ENCODE measurements around the gene ATP6V0B.
A peak's percentile ranks its signal among the peaks of the same experiment; 100 is the strongest.

Gene ATP6V0B

GRCh38 chr1:43946236-43947060, 28.3 kb upstream of the ATP6V0B start, which contains the start of gene IPO13:
IPO13 (plus strand) TSS chr1:43946950; CDS start chr1:43947601, 651 bp downstream.
- DNase-seq (ENCODE audit: low spot score) = peak; percentile 97

DNA sequence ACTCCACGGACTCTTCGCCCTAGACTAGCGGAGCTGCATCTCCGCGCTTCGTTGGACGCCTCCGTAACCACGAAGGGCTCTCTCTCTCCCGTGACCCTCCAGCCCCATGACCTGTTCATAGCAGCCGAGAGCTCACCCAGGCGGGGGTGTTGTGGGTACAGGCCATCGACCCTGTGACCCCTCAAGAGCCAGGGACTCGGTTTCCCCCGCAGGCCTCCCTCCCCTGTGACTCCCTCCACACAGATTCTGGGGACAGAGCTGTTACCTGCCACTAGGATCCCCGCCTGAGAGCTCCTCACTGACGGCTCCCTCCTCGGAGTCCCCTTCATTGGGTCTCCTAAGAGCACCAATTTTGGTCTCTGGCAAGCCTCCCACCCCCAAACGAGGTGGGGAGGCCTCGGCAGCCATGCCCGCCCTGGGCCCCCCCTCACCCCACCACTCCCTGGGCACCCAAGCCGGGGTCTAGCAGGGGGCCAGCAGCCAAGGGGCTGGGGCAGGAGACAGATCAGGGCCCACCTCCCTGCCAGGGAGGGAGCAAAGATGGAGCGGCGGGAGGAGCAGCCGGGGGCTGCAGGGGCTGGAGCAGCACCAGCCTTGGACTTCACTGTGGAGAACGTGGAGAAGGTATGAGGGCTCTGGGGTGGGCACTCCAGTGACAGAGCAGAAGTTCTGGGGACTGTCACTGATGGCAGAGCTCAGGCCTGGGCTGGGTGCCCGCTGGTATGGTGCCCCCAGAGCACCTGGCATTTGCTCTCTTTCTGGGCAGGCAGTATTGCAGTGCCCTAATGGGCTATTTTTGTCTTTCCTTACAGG, 27.5 kb upstream of the ATP6V0B start:
- DNase-seq (ENCODE audit: low spot score) = peak; percentile 53

GRCh38 chr1:43947874-43948437, 26.8 kb upstream of the ATP6V0B start:
- DNase-seq (ENCODE audit: low spot score) = no peak

DNA sequence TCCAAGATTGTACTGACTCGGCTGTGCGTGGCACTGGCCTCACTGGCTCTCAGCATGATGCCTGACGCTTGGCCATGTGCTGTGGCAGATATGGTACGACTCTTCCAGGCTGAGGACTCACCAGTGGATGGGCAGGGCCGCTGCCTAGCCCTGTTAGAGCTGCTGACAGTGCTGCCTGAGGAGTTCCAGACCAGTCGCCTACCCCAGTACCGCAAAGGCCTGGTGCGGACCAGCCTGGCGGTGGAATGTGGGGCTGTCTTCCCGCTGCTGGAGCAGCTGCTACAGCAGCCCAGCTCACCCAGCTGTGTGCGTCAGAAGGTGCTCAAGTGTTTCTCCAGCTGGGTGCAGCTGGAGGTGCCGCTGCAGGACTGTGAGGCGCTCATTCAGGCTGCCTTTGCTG, 25.1 kb upstream of the ATP6V0B start:
- DNase-seq (ENCODE audit: low spot score) = no peak

DNA sequence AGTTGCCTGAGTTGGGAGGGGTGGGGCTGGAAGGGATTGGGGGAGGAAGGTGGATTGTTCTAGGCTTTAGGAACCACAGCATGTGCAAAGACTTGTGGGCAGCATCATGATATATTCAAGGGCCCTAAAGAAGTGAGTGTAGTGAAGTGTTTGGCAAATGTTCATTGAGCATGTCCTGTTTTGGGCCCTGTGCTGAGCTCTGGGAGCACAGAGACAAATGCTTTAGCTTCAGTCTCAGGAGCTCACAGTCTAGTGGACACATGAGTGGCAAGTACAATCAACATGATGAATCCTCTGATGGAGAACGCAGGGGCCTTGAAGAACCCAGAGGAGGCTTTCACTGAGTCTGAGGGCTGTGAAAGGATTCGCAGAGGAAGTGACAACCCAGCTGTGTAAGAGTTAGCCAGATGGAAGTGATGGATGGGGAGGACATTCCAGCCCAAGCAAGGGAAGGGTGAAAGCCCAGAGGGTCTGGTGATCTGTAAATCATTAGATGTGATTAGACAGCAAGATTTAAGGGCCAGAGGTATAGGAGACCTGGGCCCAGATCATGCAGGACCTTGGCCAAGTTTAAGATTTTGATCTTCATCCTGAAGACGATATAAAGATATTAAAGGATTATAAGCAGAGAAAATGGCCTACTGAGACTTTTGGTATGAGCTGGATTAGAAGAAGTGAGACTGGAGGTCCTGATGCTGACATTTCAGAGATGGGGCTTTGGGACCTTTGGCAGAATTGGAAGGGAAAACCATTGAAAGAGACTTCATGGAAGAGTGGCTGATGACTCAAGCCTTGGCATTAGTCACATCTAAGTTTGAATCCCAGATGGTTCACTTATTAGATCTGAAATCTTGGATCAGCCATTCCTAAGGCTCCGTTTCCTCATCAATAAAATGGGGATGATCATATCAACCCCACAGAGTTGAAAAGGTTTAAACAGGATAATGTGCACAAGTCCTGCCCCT, 23.5 kb upstream of the ATP6V0B start:
- no peak for DNase-seq (ENCODE audit: low spot score)

GRCh38 chr1:43952731-43953346, 21.9 kb upstream of the ATP6V0B start:
- no peak for DNase-seq (ENCODE audit: low spot score)

GRCh38 chr1:43953361-43953760, 21.4 kb upstream of the ATP6V0B start:
- no peak for DNase-seq (ENCODE audit: low spot score)

DNA sequence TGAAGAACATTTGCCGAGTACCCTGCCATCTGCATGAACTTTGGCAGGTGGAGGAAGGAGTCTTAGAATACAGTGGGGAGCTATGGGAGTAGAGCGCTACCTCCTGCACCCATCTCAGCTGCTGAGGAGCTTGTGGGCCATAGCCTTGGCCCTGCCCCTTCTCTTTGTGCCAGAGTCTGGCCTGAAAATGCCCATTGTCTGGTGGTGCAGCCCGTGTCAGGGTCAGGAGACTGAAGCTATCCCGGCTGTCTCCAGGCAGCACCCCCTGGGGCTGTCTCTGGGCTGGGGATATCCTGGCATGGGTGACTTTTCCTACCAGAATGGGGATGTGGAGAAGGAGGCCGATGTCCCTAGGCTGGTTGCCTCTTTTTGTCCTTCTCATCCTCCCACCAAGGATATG, 20.7 kb upstream of the ATP6V0B start:
- no peak for DNase-seq (ENCODE audit: low spot score)

DNA sequence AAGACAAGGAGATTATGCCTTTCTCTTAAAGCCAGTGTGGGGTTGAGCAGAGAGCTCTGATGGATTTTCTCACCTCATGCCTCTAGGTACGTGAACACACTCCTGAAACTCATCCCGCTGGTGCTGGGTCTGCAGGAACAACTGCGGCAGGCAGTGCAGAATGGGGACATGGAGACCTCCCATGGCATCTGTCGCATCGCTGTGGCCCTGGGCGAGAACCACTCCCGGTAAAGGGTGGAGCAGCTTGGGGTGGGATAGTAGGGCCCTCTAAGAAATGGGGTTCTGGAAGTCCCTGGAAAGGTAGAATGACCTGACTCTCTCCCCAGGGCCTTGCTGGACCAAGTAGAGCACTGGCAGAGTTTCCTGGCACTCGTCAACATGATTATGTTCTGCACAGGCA, 18.5 kb upstream of the ATP6V0B start:
- DNase-seq (ENCODE audit: low spot score) = no peak

DNA sequence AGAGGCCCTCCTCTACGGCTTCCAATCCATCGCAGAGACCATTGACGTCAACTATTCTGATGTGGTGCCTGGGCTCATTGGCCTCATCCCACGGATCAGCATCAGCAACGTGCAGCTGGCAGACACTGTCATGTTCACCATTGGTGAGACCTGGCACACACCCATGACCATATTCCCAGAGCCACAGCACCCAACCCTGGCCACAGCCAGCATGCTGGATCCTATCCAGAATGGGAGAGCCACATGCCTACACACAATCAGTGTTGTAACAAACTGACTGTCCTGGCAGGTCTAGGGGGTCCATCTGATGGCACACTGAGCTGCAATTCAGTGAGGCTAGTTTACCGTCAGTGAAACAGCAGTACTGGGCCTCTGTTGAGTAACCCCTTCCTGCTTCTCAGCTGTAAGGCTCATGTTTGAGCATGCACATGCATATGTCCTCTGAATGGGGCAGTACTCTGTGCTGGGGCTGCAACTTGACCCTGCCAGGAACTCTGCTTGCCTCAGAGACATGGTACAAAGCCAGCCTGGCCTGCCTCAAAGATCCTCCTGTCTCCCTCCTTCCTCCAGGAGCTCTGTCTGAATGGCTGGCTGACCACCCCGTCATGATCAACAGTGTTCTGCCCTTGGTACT, 17.2 kb upstream of the ATP6V0B start:
- DNase-seq (ENCODE audit: low spot score) = no peak

DNA sequence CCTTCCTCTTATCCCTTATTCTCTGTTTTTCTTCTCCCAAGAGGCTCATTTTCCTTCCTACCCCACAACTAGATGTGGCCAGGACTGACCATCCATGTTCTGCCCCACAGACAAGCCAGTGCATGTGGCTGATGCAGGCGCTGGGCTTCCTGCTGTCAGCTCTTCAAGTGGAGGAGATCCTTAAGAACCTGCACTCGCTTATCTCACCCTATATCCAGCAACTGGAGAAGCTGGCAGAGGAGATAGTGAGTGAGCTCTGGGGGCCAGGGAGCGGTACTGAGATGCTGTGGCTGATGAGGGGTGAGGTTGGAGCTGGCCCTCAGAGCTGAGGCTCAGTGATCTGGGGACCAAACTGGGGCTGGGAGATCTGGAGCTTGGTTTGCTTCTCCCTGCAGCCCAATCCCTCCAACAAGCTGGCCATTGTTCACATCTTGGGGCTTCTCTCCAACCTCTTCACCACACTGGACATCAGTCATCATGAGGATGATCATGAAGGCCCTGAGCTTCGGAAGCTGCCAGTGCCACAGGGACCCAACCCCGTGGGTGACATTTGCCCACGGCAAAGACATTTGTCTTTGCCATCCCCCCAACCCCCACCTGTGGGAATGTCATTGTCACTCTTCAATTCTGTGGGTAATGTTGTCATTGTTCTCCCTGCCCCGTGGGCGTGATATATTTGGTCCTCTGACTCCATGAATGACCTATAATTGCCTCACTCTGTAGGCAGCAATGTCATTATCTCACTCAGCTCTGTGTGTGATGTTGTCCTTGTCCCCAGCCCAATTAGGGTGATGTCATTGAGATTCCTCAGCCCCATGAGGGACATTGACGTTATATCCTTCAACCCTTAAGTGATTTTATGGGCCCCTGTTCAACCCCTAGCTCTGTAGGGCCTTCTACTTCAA, 16.2 kb upstream of the ATP6V0B start:
- no peak for DNase-seq (ENCODE audit: low spot score)

DNA sequence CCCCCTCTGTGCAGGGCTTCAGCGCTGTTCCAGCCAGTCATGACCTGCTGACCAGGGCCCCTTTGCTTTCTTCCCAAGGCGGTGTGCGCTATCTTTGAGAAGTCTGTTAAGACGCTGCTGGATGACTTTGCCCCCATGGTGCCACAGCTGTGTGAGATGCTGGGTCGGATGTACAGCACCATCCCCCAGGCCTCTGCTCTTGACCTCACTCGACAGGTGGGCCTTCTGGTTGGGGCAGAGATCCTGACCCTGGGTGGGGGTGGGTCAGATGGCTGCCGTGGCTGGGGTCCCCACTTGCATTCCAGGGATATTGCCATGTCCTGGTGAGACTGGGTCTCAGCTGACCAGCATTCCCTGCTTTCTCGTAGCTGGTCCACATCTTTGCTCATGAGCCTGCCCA, 14.0 kb upstream of the ATP6V0B start:
- DNase-seq (ENCODE audit: low spot score) = no peak

GRCh38 chr1:43961692-43962091, 13.1 kb upstream of the ATP6V0B start:
- DNase-seq (ENCODE audit: low spot score) = no peak

DNA sequence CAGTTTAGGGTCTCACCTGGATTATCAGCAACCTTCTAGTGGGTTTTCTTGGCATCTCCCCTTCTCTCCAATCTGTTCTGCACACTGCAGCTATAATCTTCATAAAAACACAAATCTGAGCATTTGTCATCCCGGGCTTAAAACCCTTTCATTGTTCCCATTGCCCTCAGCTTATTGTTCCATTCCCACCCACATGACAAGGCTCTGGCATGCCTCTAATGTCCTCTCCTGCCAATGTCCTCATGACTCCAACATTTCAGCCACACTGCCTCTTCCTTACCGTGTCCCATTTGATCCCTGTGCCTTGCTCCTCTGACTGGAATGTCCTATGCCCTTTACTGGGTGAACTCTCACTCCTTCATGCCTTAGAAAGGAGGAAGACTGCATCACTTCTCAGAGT, 12.4 kb upstream of the ATP6V0B start:
- no peak for DNase-seq (ENCODE audit: low spot score)

- DNase-seq (ENCODE audit: low spot score) = no peak
Observed at GRCh38 chr1:43963006-43963405, 11.8 kb upstream of the ATP6V0B start.

DNA sequence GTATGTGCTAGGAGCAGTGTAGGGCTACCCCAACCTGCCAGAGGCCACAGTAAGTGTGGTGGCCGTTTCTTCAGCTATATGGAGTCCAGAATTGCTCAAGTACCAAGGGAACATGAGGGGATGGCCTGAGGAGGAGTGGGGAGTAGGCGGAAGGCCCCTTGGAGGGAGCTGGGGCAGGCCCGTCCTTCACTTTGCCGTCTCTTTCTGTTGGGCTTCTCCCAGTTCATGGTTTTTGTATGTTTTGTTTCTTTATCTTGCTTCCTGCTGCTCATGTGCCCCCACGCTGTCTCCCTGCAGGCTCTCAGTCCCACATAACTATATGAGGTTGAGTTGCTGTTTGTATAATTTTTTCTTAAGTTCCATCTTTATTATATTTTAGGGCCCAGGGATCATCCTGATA, 10.9 kb upstream of the ATP6V0B start:
- no peak for DNase-seq (ENCODE audit: low spot score)

- no peak for DNase-seq (ENCODE audit: low spot score)
Observed at GRCh38 chr1:43965316-43965715, 9.4 kb upstream of the ATP6V0B start.

DNA sequence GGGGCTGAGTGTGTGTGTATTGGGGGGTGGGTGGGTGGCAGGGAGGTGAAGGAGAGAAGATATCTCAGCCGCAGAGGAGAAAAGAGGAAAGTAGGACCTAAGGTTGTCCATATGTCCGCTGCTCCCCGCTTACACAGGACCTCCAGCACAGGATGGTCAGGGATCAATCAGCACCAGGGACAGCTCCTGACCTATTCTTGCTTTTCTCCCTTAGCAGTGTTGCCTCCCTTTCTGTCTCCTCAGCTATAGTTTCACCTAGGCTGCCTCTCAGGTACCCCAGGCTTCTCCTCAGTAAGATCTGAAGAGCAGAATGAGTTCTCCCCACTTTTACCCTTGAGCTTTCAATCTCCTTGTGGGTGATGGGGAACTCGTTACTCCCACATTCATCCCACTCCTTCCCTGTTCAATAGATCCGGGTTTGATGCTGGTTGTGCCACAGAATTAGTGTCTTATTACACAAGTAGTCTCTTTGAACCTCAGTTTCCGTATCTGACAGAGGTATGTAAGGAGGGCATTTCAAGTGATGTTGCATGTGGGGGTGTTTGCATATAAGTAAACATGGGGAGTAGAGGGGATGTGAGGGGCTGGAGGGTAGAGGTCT, 6.3 kb upstream of the ATP6V0B start:
- DNase-seq (ENCODE audit: low spot score) = no peak

DNA sequence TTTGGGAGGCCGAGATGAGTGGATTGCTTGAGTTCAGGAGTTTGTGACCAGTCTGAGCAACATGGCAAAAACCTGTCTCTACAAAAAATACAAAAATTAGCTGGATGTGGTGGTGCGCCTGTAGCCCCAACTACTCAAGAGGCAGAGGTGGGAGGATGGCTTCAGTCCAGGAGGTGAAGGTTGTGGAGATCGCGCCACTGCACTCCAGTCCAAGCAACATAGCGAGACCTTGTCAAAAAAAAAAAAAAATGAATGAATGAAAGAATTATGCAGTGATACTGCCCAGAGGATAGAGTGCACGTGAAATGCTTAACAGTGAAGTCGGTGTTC, 5.4 kb upstream of the ATP6V0B start:
- no peak for DNase-seq (ENCODE audit: low spot score)

All from germinal center (tissue), 1 donor.